Breast epithelium (tissue), 4 donors: Measurements from ENCODE around the gene SERPINB8. TPM values are rescaled to one million over a fixed set of nuclear protein-coding genes. Genes with fewer than 3 reads are reported as not detected.

Experiments
- DNase-seq, 2 donors: peaks; one replicate each; pipeline ENCODE4 v3.0.0-alpha.2; 2019; ENCODE audit warnings: low spot score in 2 of 2
- H3K27ac ChIP-seq, 2 donors: fragments of 200-600 bp; sonication (generic) in 1 of 2; one replicate each; pipeline ENCODE4 v1.5.1; 2016 to 2019; ENCODE audit warnings: mild to moderate bottlenecking in 1 of 2
- H3K27me3 ChIP-seq, 2 donors: fragments of 200-600 bp; sonication (generic) in 1 of 2; one replicate each; pipeline versions ENCODE4 v1.5.1 to v1.6.0; 2017 to 2019; ENCODE audit warnings: control low read depth in 1 of 2, mild to moderate bottlenecking in 1 of 2
- H3K36me3 ChIP-seq: fragments of 200-600 bp; one replicate; pipeline ENCODE4 v1.5.1; 2019
- H3K4me1 ChIP-seq, 2 donors: fragments of 200-600 bp; sonication (generic); one replicate each; pipeline ENCODE4 v1.5.1; 2016 to 2019; ENCODE audit warnings: control low read depth in 1 of 2
- H3K4me3 ChIP-seq, 3 donors: fragments of 200-600 bp; sonication (generic); 1 replicate in 2 of 3; 2 replicates in 1 of 3; pipeline ENCODE4 v1.5.1; 2016 to 2019; ENCODE audit warnings: mild to moderate bottlenecking in 3 of 3, moderate library complexity in 2 of 3
- H3K9me3 ChIP-seq, 2 donors: fragments of 200-600 bp; sonication (generic) in 1 of 2; one replicate each; pipeline ENCODE4 v1.5.1; 2016 to 2019; ENCODE audit warnings: control low read depth in 1 of 2
- POLR2A ChIP-seq: fragments of 450-650 bp; IDR thresholded peaks from one replicate; pipeline ENCODE4 v1.6.1; 2016; ENCODE audit warnings: antibody characterized with exemption, mild to moderate bottlenecking, moderate library complexity
- POLR2AphosphoS5 ChIP-seq, 3 donors: sonication (generic); formaldehyde crosslinking; IDR thresholded peaks; one replicate each; pipeline ENCODE4 v1.6.1; 2017; ENCODE audit warnings: antibody characterized with exemption in 3 of 3
- intact Hi-C: fragments of 100-400 bp; cut with DNase I; formaldehyde crosslinking; loops from one replicate; pipeline ENCODE4 v1.15.1; 2023; ENCODE audit warnings: low total_unique reads
- total RNA-seq, 3 donors: library from RNA; depleted of rRNA; stranded (reverse); fragments of >200 nt; gene quantifications; one replicate each; pipeline ENCODE4 v1.1.0, GENCODE V29; 2016
- TF ChIP-seq, protein P1 (sequence below), 3 donors: fragments of 450-650 bp; IDR thresholded peaks; one replicate each; pipeline ENCODE4 v1.5.1; 2016 to 2017; ENCODE audit warnings: antibody characterized with exemption in 3 of 3, mild to moderate bottlenecking in 3 of 3, moderate library complexity in 3 of 3

The SERPINB8 gene
- total RNA-seq, 3 donors from 2014 or later: 13.1 to 16.0 (median 13.5) TPM

DNA sequence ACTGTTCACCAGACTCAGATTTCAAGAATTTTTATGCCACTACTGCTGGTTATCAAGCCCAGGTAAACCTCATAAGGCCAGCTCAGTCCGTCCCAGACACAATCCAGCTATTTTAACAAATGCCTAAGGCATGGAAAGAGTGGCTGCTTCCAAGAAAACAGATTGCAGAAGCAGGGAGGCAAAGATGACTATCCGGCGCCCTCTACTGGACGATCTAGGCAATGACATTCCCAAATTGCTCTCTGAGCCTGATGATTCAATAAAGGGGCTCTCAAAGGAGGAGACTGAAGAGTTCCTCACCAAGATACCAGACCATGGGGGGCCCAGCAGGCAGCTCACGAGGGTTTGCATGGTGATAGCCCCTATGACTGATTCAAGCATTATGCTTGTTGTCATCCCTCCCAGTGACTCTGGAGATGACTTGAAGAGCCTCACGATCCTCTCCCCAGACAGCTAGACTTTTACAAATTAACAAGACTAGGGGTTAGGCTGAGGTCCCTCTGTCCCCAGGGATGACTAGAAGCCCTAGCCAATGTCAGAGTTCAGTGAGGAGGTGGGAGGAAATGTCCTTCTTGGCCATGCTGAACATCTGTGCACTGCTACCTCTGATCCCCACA lies 25.0 kb downstream of the SERPINB8 start:
- DNase-seq: peak in 1 of 2 donors; percentile 29
- no peak overlapping the region for H3K4me3 ChIP-seq
- intact Hi-C loops: no loop called here
- H3K27ac ChIP-seq: no peak overlapping the region
- no peaks in the 10 kb centered on the region for H3K36me3 ChIP-seq
- H3K4me1 ChIP-seq: no peaks in the 10 kb centered on the region
- H3K27me3 ChIP-seq: no peaks in the 10 kb centered on the region
- H3K9me3 ChIP-seq: peaks cover 0 to 7% of the 10 kb centered on the region in 2 donors
- TF ChIP-seq POLR2AphosphoS5 (IDR thresholded peaks at IDR 0.05) (no peak), POLR2A (no peak)
- TF ChIP-seq, protein P1, sequence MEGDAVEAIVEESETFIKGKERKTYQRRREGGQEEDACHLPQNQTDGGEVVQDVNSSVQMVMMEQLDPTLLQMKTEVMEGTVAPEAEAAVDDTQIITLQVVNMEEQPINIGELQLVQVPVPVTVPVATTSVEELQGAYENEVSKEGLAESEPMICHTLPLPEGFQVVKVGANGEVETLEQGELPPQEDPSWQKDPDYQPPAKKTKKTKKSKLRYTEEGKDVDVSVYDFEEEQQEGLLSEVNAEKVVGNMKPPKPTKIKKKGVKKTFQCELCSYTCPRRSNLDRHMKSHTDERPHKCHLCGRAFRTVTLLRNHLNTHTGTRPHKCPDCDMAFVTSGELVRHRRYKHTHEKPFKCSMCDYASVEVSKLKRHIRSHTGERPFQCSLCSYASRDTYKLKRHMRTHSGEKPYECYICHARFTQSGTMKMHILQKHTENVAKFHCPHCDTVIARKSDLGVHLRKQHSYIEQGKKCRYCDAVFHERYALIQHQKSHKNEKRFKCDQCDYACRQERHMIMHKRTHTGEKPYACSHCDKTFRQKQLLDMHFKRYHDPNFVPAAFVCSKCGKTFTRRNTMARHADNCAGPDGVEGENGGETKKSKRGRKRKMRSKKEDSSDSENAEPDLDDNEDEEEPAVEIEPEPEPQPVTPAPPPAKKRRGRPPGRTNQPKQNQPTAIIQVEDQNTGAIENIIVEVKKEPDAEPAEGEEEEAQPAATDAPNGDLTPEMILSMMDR (IDR thresholded peaks at IDR 0.05): peak; percentile 39 to 75 (median 63)

DNA sequence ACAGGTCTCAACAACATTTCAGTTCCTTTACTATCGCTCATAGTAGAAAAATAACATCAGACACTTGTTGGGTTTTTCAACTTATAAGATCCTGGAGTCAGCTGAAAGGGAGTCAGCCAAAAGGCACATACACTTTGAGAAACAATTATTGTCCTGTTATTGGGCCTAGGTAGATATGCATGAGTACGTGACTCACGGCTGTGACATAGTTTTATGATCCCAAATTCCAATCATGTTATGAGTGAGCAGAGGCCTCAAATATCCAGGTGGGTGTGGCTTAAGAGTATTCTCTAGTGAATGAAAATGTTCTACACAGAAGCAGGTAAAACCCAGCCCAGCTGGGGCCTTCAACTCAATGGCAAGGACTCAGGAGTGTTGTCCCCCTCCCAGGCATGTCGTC lies 27.2 kb downstream of the SERPINB8 start:
- TF ChIP-seq POLR2AphosphoS5 (IDR thresholded peaks at IDR 0.05): no peak
- no peak for TF ChIP-seq POLR2A
- TF ChIP-seq, protein P1 (IDR thresholded peaks at IDR 0.05): no peak
- Histone ChIP-seq H3K36me3 (no peaks in the 10 kb centered on the region), H3K9me3 (peaks cover 0 to 7% of the 10 kb centered on the region in 2 donors), H3K4me3 (no peak overlapping the region), H3K27me3 (peaks cover 0 to 3% of the 10 kb centered on the region in 2 donors), H3K4me1 (no peaks in the 10 kb centered on the region), H3K27ac (no peak overlapping the region)
- intact Hi-C loops: no loop called here
- DNase-seq: no peak

DNA sequence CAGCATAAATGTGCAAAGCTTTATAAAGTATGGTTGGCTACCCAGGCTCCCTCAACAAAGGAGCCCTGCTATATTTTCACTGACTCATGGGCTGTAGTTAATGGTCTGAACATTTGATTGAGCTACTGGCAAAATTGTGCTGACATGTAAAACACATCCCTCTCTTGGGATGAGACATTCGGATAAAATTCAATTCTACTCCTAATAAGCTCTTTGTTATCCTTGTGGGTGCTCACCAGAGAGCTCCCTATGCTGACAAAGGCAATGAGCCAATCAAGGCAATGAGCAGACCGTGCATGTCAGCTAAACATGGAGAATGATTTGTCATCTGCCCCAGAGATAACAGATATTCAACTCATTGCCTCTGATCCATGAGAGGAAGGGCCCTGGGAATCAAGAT lies 27.7 kb downstream of the SERPINB8 start:
- no peak for TF ChIP-seq POLR2A
- TF ChIP-seq, protein P1 (IDR thresholded peaks at IDR 0.05): no peak
- no peak for TF ChIP-seq POLR2AphosphoS5 (IDR thresholded peaks at IDR 0.05)
- no peak for DNase-seq
- Histone ChIP-seq H3K36me3 (no peaks in the 10 kb centered on the region), H3K4me3 (no peak overlapping the region), H3K27me3 (peaks cover 0 to 6% of the 10 kb centered on the region in 2 donors), H3K27ac (no peak overlapping the region), H3K9me3 (peaks cover 0 to 7% of the 10 kb centered on the region in 2 donors), H3K4me1 (no peaks in the 10 kb centered on the region)
- intact Hi-C loops: no loop called here

DNA sequence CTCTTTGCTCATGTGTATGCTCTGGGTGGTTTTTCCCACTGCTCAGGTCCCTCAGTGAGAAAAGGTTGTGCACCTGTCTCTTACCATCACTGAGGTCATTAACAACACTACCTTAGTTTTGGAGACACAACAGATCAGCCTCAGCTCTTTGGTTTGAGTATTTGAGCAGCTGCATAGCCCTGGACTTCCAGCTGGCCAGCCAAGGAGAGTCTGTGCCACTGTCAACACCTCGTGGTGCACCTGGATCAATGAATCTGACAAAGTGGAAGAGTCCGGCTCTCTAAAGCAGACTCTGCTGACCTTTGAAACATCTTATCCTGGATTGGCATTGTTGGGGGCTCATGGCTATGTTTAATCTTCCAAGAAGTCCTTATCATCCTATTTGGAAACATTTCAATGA lies 30.0 kb downstream of the SERPINB8 start:
- TF ChIP-seq, protein P1 (IDR thresholded peaks at IDR 0.05): no peak
- TF ChIP-seq POLR2A (no peak), POLR2AphosphoS5 (IDR thresholded peaks at IDR 0.05) (no peak)
- Histone ChIP-seq H3K27me3 (peaks cover 0 to 6% of the 10 kb centered on the region in 2 donors), H3K4me3 (no peak overlapping the region), H3K36me3 (no peaks in the 10 kb centered on the region), H3K9me3 (peaks cover 0 to 7% of the 10 kb centered on the region in 2 donors), H3K4me1 (no peaks in the 10 kb centered on the region), H3K27ac (no peak overlapping the region)
- intact Hi-C loops: no loop called here
- no peak for DNase-seq

DNA sequence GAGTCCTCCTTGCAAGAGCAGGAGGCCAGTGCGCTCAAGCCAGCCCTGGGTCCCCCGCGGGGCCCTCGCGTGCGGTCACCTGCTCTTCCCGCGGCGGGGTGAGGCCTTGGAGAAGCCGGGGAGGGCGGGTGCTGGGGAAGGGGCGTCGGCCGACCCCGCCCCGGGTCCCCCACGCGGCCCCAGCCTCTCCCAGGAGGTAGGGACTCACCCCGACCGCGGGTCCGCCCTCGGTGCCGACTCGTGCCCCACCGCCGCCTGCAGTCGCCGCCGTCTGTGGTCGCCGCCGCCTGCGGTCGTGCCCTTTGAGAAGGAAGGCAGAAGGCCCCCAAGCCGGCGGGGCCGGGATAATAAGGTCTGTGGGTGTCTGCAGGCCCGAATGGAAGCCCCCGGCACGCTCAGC lies 32.7 kb downstream of the SERPINB8 start:
- Histone ChIP-seq H3K4me3 (no peak overlapping the region), H3K27me3 (peaks cover 0 to 6% of the 10 kb centered on the region in 2 donors), H3K9me3 (no peaks in the 10 kb centered on the region), H3K4me1 (no peaks in the 10 kb centered on the region), H3K36me3 (no peaks in the 10 kb centered on the region), H3K27ac (no peak overlapping the region)
- no peak for TF ChIP-seq POLR2A
- TF ChIP-seq, protein P1 (IDR thresholded peaks at IDR 0.05): no peak
- no peak for TF ChIP-seq POLR2AphosphoS5 (IDR thresholded peaks at IDR 0.05)
- intact Hi-C loops: no loop called here
- no peak for DNase-seq
